HepG2 (cell line): ENCODE results near the gene HEPN1. TPM values are rescaled to one million over a fixed set of nuclear protein-coding genes. Genes with fewer than 3 reads are reported as not detected.
A peak's percentile ranks its signal among the peaks of the same experiment; 100 is the strongest.

Source experiments
- ATAC-seq: fragments of 200-7000 bp; cut with Tn5 transposase; 3 replicates; pipeline ENCODE4 v1.9.1; 2020; ENCODE audit warnings: mild to moderate bottlenecking, moderate library complexity
- BruUV-seq: library from RNA; stranded (reverse); fragments of 400-500 nt; replicated peaks from 2 replicates; lab custom pipeline; 2021; lab: Mats Ljungman, UMichigan
- CTCF ChIA-PET: fragments of 300-600 bp; formaldehyde crosslinking; extraction: SDS; loops from one replicate; lab custom pipeline; 2021; ENCODE audit warnings: low total read pairs, inconsistent platforms, low intra/inter-chr PET ratio; lab: Yijun Ruan, JAX
- POLR2A ChIA-PET: fragments of 350-600 bp; sonication (Branson Sonifier 250); formaldehyde crosslinking; loops from one replicate; lab custom pipeline; 2020; ENCODE audit warnings: antibody characterized with exemption, inconsistent platforms; lab: Yijun Ruan, JAX
- DNase-seq: peaks from one replicate; pipeline ENCODE4 v3.0.0-alpha.2; 2015; ENCODE audit warnings: low spot score
- FAIRE-seq: peaks from 3 replicates; lab custom pipeline; 2011; peaks lifted over from hg19 to GRCh38; lab: Jason Lieb, UNC
- H2AFZ ChIP-seq: one replicate; pipeline ENCODE4 v1.6.1; 2011; ENCODE audit warnings: low read length, inconsistent platforms
- H3K27ac ChIP-seq: fragments of 300-600 bp; 3 replicates; pipeline ENCODE4 v1.8.0; 2011; ENCODE audit warnings: mixed run types, mild to moderate bottlenecking, mixed read lengths, low read length, inconsistent platforms; ENCODE audit not compliant: insufficient read depth; ENCODE audit errors: extremely low read length
- H3K27me3 ChIP-seq, 2 experiments: fragments of 200-600 bp in 1 of 2; 2 replicates in 1 of 2; 3 replicates in 1 of 2; pipeline versions ENCODE4 v1.6.0 to v1.8.0; 2011; ENCODE audit warnings: low read length in 2 of 2, mild to moderate bottlenecking in 2 of 2, moderate library complexity in 2 of 2, inconsistent platforms in 1 of 2; ENCODE audit not compliant: insufficient read depth in 2 of 2, control insufficient read depth in 1 of 2
- H3K36me3 ChIP-seq, 2 experiments: fragments of 200-600 bp in 1 of 2; replicated peaks in 1 of 2; 2 replicates in 1 of 2; 3 replicates in 1 of 2; pipeline versions ENCODE4 v1.5.1 to v1.8.0; 2011; ENCODE audit warnings: low read length in 2 of 2, inconsistent platforms in 1 of 2; ENCODE audit not compliant: insufficient read depth in 2 of 2, control insufficient read depth in 1 of 2
- H3K4me1 ChIP-seq: 2 replicates; pipeline ENCODE4 v1.5.1; 2012; ENCODE audit warnings: low read length, inconsistent platforms; ENCODE audit not compliant: insufficient read depth
- H3K4me2 ChIP-seq: 2 replicates; pipeline ENCODE4 v1.6.0; 2011; ENCODE audit warnings: low read depth, low read length, inconsistent platforms
- H3K4me3 ChIP-seq, 3 experiments: fragments of 200-600 bp in 1 of 3; sonication (generic), shearing (Covaris generic) in 1 of 3; replicated peaks in 1 of 3; 2 replicates each; pipeline ENCODE4 v1.5.1; 2011 to 2016; ENCODE audit warnings: low read length in 3 of 3, inconsistent platforms in 2 of 3, low read depth in 2 of 3, mild to moderate bottlenecking in 2 of 3, control low read depth in 1 of 3, mixed read lengths in 1 of 3; ENCODE audit not compliant: insufficient read depth in 1 of 3
- H3K79me2 ChIP-seq: one replicate; pipeline ENCODE4 v1.6.1; 2011; ENCODE audit warnings: low read length, inconsistent platforms; ENCODE audit not compliant: insufficient read depth
- H3K9ac ChIP-seq: 2 replicates; pipeline ENCODE4 v1.6.0; 2011; ENCODE audit warnings: mild to moderate bottlenecking, low read depth, low read length, inconsistent platforms; ENCODE audit not compliant: insufficient read depth
- H3K9me3 ChIP-seq: 2 replicates; pipeline ENCODE4 v1.5.1; 2012; ENCODE audit warnings: mild to moderate bottlenecking, low read length
- H4K20me1 ChIP-seq: 2 replicates; pipeline ENCODE4 v1.6.0; 2011; ENCODE audit warnings: inconsistent platforms, mild to moderate bottlenecking, low read length, moderate library complexity; ENCODE audit not compliant: insufficient read depth
- ATF6 ChIP-seq: sonication (generic); formaldehyde crosslinking; conservative IDR thresholded peaks from 2 replicates; pipeline ENCODE4 v1.4.0; 2020; ENCODE audit warnings: missing genetic modification reagents
- BATF2 ChIP-seq: sonication (generic); formaldehyde crosslinking; IDR thresholded peaks from 2 replicates; pipeline ENCODE4 v1.8.0; 2022; ENCODE audit warnings: mild to moderate bottlenecking, missing genetic modification reagents, moderate library complexity
- CBX2 ChIP-seq, 2 experiments: fragments of 200-600 bp in 1 of 2; sonication (generic); formaldehyde crosslinking in 1 of 2; IDR thresholded peaks; 2 replicates each; pipeline versions ENCODE4 v1.7.0 to v1.8.1; 2018 to 2022; ENCODE audit warnings: low read depth in 2 of 2, low read length in 1 of 2, mild to moderate bottlenecking in 1 of 2, missing genetic modification reagents in 1 of 2
- HNF4A ChIP-seq: sonication (generic); formaldehyde crosslinking; IDR thresholded peaks from 2 replicates; pipeline ENCODE4 v1.4.0; 2020; ENCODE audit warnings: missing genetic modification reagents
- MAX ChIP-seq: IDR thresholded peaks from 2 replicates; pipeline ENCODE4 v1.6.1; 2012; ENCODE audit warnings: inconsistent platforms
- NCOA1 ChIP-seq: sonication (generic); formaldehyde crosslinking; IDR thresholded peaks from 2 replicates; pipeline ENCODE4 v1.9.0; 2021; ENCODE audit warnings: missing genetic modification reagents
- RFX5 ChIP-seq: IDR thresholded peaks from 2 replicates; pipeline ENCODE4 v1.6.1; 2011; ENCODE audit warnings: low read depth, low read length, improper control_type of control experiment
- SIX4 ChIP-seq: sonication (generic); formaldehyde crosslinking; IDR thresholded peaks from 2 replicates; pipeline ENCODE4 v1.4.0; 2020; ENCODE audit warnings: missing genetic modification reagents
- SP5 ChIP-seq: IDR thresholded peaks from 2 replicates; pipeline ENCODE4 v1.6.1; 2016; ENCODE audit warnings: low read depth, borderline replicate concordance
- TBP ChIP-seq: sonication (generic); formaldehyde crosslinking; IDR thresholded peaks from 2 replicates; pipeline ENCODE4 v1.5.0; 2020; ENCODE audit warnings: missing genetic modification reagents
- TCF7 ChIP-seq: sonication (generic); IDR thresholded peaks from 2 replicates; pipeline ENCODE4 v1.6.1; 2016; ENCODE audit warnings: antibody characterized with exemption, low read depth
- TEAD2 ChIP-seq: sonication (generic); formaldehyde crosslinking; IDR thresholded peaks from 2 replicates; pipeline ENCODE4 v1.9.0; 2021; ENCODE audit warnings: missing genetic modification reagents
- UBTF ChIP-seq: sonication (generic); formaldehyde crosslinking; IDR thresholded peaks from 2 replicates; pipeline ENCODE4 v1.4.0; 2020; ENCODE audit warnings: mild to moderate bottlenecking, missing genetic modification reagents
- ZNF296 ChIP-seq: sonication (generic); formaldehyde crosslinking; conservative IDR thresholded peaks from 2 replicates; pipeline ENCODE4 v1.5.0; 2020; ENCODE audit warnings: mild to moderate bottlenecking, missing genetic modification reagents
- ZNF382 ChIP-seq: sonication (generic); formaldehyde crosslinking; IDR thresholded peaks from 2 replicates; pipeline ENCODE4 v1.5.0; 2020; ENCODE audit warnings: missing genetic modification reagents, mild to moderate bottlenecking, borderline replicate concordance
- ZNF557 ChIP-seq: sonication (generic); formaldehyde crosslinking; IDR thresholded peaks from 2 replicates; pipeline ENCODE4 v1.4.0; 2020; ENCODE audit warnings: missing genetic modification reagents
- ZNF580 ChIP-seq: IDR thresholded peaks from 2 replicates; pipeline ENCODE4 v1.6.1; 2016; ENCODE audit warnings: low read depth, borderline replicate concordance
- ZNF775 ChIP-seq: sonication (generic); formaldehyde crosslinking; IDR thresholded peaks from 2 replicates; pipeline ENCODE4 v1.4.0; 2020; ENCODE audit warnings: missing genetic modification reagents, mild to moderate bottlenecking, moderate library complexity, borderline replicate concordance
- ZNF841 ChIP-seq: sonication (generic); formaldehyde crosslinking; IDR thresholded peaks from 2 replicates; pipeline ENCODE4 v1.8.1; 2023; ENCODE audit warnings: missing genetic modification reagents, borderline replicate concordance
- WGBS: methylation state at CpG from one replicate; pipeline ENCODE4 v1.1.6; 2017; ENCODE audit warnings: low lambda C conversion rate; 5-methylcytosine and 5-hydroxymethylcytosine counted together
- in situ Hi-C: cut with HindIII; loops from 2 replicates; pipeline ENCODE4 v1.10.0; 2017; ENCODE audit warnings: low pct_unique_long_range_greater_than_20kb; ENCODE audit not compliant: extremely low pct_ligation_motif_present
- intact Hi-C: fragments of 100-400 bp; cut with micrococcal nuclease; formaldehyde crosslinking; loops from one replicate; pipeline ENCODE4 v1.10.0; 2022; ENCODE audit not compliant: unreplicated experiment
- polyA plus RNA-seq, 8 experiments: library from polyadenylated mRNA; depleted of rRNA in 3 of 8; stranded (reverse) in 7 of 8; unstranded in 1 of 8; fragments of >200 nt; fragmentation: Illumina TruSeq in 4 of 8; extraction: Trizol in 4 of 8; gene quantifications; 2 replicates each; pipeline versions ENCODE4 v1.2.1 to v1.2.3, GENCODE V29; 2011 to 2016; ENCODE audit warnings: low read depth in 4 of 8, missing spikeins in 1 of 8, mixed read lengths in 1 of 8; ENCODE audit not compliant: insufficient read depth in 1 of 8
- total RNA-seq, 5 experiments: library from RNA; depleted of rRNA; stranded (reverse); fragments of >200 nt; fragmentation: Illumina TruSeq; extraction: Trizol; gene quantifications; 2 replicates each; pipeline ENCODE4 v1.2.3, GENCODE V29; 2016; ENCODE audit warnings: low read depth in 1 of 5

Gene HEPN1
- total and polyA plus RNA-seq, 2 of the 13 experiments (the other 11 are each of a cell fraction or from before 2014, with no cell fraction given) = not detected

GRCh38 chr11:124942466-124943253, 23.6 kb downstream of the HEPN1 start:
- ChIA-PET POLR2A (interaction anchor here (0.6 to 5.3 kb wide), 2 partner anchors 11 to 1411 kb away, joined by 3 to 34 read pairs; partner anchors contain the start of gene CCDC15), CTCF (no interaction called here)
- BruUV-seq = no TSS peak
- Histone ChIP-seq H3K27ac (peak overlapping the region; percentile 89), H3K79me2 (no peaks in the 10 kb centered on the region), H3K27me3 (no peaks in the 10 kb centered on the region), H3K4me3 (peak overlapping the region; percentile 21 to 53 (median 27); a peak in 5 of 6 replicates), H3K36me3 (no peaks in the 10 kb centered on the region), H2AFZ (no peak overlapping the region), H3K4me1 (peaks cover 90% of the 10 kb centered on the region), H3K9me3 (no peaks in the 10 kb centered on the region), H3K9ac (peak overlapping the region; percentile 58), H3K4me2 (peak overlapping the region; percentile 72), H4K20me1 (no peaks in the 10 kb centered on the region)
- ATAC-seq = peak; percentile 78
- intact Hi-C loops (no loop called here), in situ Hi-C loops (no loop called here)
- 1% methylated on average over 6 of the region's 6 CpGs for WGBS
- FAIRE-seq = peak; percentile 57
- peak; percentile 83 for DNase-seq
- no peak for TF ChIP-seq ZNF382 (CRISPR knock-in tag)
- no peak for TF ChIP-seq TEAD2
- TF ChIP-seq ZNF296 (CRISPR knock-in tag) = no peak
- no peak for TF ChIP-seq UBTF (CRISPR knock-in tag)
- no peak for TF ChIP-seq RFX5
- TF ChIP-seq CBX2 (IDR thresholded peaks at IDR 0.05; ENCODE audit: low read depth, low read length) = no peak
- no peak for TF ChIP-seq CBX2 (CRISPR knock-in tag; IDR thresholded peaks at IDR 0.05; ENCODE audit: low read depth)
- 0 out of 2 replicates have a peak, but pooled peaks have one; percentile 58 for TF ChIP-seq ZNF557 (CRISPR knock-in tag)
- no peak for TF ChIP-seq TBP (CRISPR knock-in tag)
- no peak for TF ChIP-seq ZNF580 (CRISPR knock-in tag)
- TF ChIP-seq ZNF841 (CRISPR knock-in tag) = no peak
- no peak for TF ChIP-seq SIX4 (CRISPR knock-in tag)
- TF ChIP-seq SP5 (CRISPR knock-in tag) = peak; percentile 30; the same call in 1 of the 2 replicates
- no peak for TF ChIP-seq BATF2 (CRISPR knock-in tag)
- 0 out of 2 replicates have a peak, but pooled peaks have one; percentile 14 for TF ChIP-seq MAX
- no peak for TF ChIP-seq NCOA1 (CRISPR knock-in tag)
- TF ChIP-seq ZNF775 = no peak
- peak; percentile 88 for TF ChIP-seq TCF7
- TF ChIP-seq HNF4A (CRISPR knock-in tag) = no peak
- 0 out of 2 replicates have a peak, but pooled peaks have one; percentile 74 for TF ChIP-seq ATF6 (CRISPR knock-in tag)
